Left hindlimb (tissue), 1 donor: ENCODE results near the gene SHD.
"Not testable (repeated sequence)": the region's sequence is repeated elsewhere in the genome, so short reads cannot be mapped to it uniquely, and the experiment has no call there.

Experiments used
- DNase-seq: peaks from one replicate; pipeline ENCODE4 v3.0.0-alpha.2; 2018

SHD gene

GRCh38 chr19:4267101-4267900 is 11.8 kb upstream of the SHD start:
- peak; percentile 47 for DNase-seq

DNA sequence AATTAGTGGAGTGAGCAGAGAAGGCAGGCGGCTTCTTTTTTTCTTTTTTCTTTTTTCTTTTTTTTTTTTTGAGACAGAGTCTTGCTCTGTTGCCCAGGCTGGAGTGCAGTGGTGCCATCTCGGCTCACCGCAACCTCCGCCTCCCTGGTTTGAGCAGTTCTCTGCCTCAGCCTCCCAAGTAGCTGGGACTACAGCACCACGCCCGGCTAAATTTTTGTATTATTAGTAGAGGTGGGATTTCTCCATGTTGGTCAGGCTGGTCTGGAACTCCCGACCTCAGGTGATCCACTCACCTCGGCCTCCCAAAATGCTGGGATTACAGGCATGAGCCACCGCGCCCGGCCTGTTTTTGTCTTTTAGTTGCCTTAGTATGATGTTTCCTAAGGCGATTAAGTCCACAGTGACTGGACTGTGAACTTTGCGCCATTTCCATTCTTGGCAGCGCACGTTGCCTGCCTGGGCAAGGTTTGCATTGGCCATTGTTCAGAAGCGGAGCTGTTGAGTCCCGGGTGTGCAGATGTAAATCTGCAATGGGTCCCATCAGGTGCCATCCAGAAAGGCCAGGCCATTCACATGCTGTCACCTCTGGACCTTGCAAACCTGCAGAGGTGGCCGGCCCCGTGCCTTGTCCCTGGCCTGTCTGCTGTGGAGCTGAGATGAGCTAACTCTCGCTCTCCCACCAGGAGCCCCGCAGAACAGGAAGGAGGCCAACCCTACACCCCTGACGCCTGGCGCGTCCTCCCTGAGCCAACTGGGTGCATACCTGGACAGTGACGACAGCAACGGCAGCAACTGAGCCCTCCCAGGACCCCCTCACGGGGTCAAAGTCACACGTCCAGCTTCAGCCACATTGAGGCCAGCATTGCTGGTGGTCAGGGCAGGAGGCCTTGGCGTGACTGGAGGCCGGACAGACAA is 10.9 kb upstream of the SHD start:
- no peak for DNase-seq

- DNase-seq: no peak
Observed at GRCh38 chr19:4268816-4269430, 10.1 kb upstream of the SHD start.

GRCh38 chr19:4272894-4273293 is 6.2 kb upstream of the SHD start:
- DNase-seq: no peak

DNA sequence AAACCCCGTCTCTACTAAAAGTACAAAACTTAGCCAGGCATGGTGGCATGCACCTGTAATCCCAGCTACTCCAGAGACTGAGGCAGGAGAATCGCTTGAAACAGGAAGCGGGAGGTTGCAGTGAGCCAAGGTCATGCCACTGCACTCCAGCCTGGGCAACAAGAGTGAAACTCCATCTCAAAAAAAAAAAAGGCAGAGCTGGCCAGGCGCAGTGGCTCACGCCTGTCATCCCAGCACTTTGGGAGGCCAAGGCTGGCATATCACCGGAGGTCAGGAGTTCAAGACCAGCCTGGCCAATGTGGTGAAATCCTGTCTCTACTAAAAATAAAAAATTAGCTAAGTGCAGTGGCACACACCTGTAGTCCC is 4.8 kb upstream of the SHD start:
- DNase-seq: not testable (repeated sequence)

GRCh38 chr19:4277191-4277696 is 1.8 kb upstream of the SHD start:
- no peak for DNase-seq

DNA sequence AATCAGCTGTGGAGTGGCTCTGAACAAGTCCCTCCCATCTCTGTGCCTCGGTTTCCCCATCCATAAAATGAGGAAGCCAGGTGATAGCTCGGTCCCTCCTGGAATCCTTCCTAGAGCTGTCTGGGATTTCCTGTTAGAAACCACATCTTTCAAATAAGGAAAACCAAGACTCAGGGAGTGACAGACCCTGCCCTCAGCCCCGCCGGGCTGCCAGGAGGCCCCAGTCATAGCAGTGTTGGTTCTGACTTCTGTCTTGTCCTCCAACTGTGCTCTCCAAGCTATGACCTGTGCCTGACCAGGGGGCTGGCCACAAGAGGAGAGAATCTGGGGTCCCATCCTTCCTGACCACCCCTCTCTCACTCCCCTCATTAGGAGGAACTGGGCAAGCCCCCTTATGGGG is 1.1 kb upstream of the SHD start:
- DNase-seq: no peak

DNA sequence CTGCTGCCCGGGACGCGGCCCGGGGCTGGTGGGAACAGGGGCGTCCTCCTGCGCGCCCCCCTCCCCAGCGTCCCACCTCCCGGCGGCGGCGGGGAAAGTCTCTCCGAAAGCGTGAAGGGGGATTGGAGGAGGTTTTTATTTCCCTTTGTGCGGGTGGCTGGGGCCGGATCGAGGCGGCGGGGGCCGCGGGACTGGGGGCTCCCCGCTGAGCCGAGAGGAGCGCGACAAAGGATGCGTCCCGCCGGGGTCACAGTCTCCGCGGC is 132 bp downstream of the SHD start:
- no peak for DNase-seq

DNA sequence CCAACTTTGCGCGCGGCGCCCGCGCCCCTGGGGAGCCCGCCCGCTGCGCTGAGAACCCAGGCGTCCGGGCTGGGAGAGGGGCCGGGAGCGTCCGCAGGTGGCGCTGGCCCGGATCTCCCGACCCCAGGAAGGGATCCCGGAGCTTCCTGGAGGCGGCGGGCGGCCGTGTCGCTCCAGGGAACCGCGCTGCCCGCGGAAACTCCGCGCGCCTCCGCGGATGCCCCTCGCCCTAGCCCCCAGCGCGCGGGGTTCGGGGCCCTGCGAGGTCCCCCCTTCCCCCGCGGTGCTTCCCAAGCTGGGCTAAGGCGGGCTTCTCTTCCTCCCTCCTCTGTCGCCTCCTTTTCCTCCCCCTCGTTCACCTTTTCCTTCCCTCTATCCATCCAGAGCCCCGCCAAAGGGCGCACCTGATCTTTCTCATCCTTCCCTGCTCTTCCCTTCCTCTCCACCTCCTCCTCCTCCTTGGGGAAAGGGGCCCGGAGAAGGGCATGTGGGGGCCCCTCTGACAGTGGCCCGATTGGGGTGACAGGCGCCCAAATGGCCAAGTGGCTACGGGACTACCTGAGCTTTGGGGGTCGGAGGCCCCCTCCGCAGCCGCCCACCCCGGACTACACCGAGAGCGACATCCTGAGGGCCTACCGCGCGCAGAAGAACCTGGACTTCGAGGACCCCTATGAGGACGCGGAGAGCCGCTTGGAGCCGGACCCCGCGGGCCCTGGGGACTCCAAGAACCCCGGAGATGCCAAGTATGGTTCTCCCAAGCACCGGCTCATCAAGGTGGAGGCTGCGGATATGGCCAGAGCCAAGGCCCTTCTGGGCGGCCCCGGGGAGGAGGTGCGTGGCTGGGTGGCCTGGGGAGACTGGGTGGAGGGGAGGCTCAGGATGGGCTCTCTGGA is 710 bp downstream of the SHD start:
- no peak for DNase-seq

DNA sequence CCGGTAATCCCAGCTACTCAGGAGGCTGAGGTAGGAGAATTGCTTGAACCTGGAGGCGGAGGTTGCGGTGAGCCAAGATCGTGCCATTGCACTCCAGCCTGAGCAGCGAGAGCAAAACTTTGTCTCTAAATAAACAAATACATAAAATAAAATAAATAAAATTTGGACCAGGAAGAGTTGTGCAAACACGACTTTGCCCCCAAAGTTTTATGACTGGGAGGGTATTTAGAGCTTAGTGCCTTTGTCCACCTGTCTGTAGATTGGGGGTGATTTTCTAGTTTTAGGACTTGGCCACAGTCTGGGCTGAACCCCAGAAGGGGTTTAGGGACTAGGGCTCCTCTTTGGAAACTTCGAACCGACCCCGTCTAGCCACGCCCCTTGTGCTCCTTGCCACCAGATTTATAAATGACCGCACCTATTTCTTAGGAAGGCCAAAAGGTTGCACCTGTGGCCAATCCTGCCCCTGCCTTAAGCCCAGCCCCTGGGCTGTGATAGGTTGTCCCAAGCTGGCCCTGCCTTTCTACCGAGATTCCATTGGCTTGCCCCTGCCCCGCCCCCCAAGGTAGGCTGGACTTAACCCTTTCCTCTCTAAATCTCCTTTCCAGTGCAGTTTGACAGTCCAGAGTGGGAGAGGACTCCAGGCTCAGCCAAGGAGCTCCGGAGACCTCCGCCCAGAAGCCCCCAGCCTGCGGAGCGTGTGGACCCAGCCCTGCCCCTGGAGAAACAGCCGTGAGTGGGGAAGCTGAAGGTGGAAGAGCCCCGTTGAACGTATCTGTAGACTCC is 5.3 kb downstream of the SHD start:
- DNase-seq: no peak

GRCh38 chr19:4284974-4285373 is 5.9 kb downstream of the SHD start:
- DNase-seq: no peak

- DNase-seq: not testable (repeated sequence)
Observed at GRCh38 chr19:4286141-4286540, 7.1 kb downstream of the SHD start.

- DNase-seq: no peak
Observed at GRCh38 chr19:4288091-4288777, 9.2 kb downstream of the SHD start.

- DNase-seq: no peak
Observed at GRCh38 chr19:4291184-4291732, 12.2 kb downstream of the SHD start.

- no peak for DNase-seq
Observed at GRCh38 chr19:4292515-4292914, 13.4 kb downstream of the SHD start.

DNA sequence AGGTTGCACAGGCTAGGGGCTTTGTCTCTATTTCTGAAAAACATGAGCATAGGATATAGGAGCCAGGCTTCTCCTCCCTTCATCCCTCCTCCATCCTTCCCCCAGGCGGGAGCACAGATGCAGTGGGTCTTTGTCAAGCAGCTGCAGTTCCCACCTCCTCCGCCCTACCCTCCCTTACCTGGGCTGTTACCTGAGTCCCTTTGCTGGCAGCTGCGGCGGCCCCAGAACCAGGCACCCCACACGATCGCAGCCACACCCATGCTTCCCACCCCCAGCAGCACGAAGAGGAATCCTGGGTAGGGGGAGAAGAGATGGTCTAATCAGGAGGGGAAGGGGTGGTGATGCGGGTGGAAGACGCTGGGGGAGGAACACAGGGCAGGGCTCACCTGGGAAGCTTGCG is 15.3 kb downstream of the SHD start:
- DNase-seq: no peak

- DNase-seq: peak; percentile 67
Observed at GRCh38 chr19:4295972-4296771, 17.1 kb downstream of the SHD start.

GRCh38 chr19:4297901-4298809 is 19.1 kb downstream of the SHD start:
- DNase-seq: no peak
